ENCODE results near the gene SLC24A3. TPM values are rescaled to one million over a fixed set of nuclear protein-coding genes. Genes with fewer than 3 reads are reported as not detected.

Gene SLC24A3
- total RNA-seq, 1 donor from 2014 or later = 0.11 TPM

- H3K27ac Mint-ChIP-seq (ENCODE audit: unreplicated experiment) = no peak overlapping the region
- H3K36me3 Mint-ChIP-seq (ENCODE audit: unreplicated experiment) = peaks cover 9% of the 10 kb centered on the region
These were observed 557.1 kb downstream of the SLC24A3 start for GRCh38 chr20:19769507-19769906.

GRCh38 chr20:19770375-19770774 is 557.9 kb downstream of the SLC24A3 start:
- no peak for DNase-seq (ENCODE audit: extremely low spot score, unreplicated experiment)
- H3K4me1 Mint-ChIP-seq (ENCODE audit: unreplicated experiment) = peaks cover 37% of the 10 kb centered on the region
- H3K27me3 Mint-ChIP-seq (ENCODE audit: unreplicated experiment) = no peaks in the 10 kb centered on the region
- TF ChIP-seq CTCF (IDR thresholded peaks at IDR 0.05) = no peak
- H3K36me3 Mint-ChIP-seq (ENCODE audit: unreplicated experiment) = peaks cover 9% of the 10 kb centered on the region
- H3K9me3 Mint-ChIP-seq (ENCODE audit: unreplicated experiment) = no peaks in the 10 kb centered on the region
- no peak overlapping the region for H3K27ac Mint-ChIP-seq (ENCODE audit: unreplicated experiment)
- H3K4me3 Mint-ChIP-seq (ENCODE audit: unreplicated experiment) = no peak overlapping the region

More at GRCh38 chr20:19769507-19769906, 557.1 kb downstream of the SLC24A3 start:
- Mint-ChIP-seq H3K4me1 (ENCODE audit: unreplicated experiment) (peaks cover 37% of the 10 kb centered on the region), H3K9me3 (ENCODE audit: unreplicated experiment) (no peaks in the 10 kb centered on the region), H3K27me3 (ENCODE audit: unreplicated experiment) (no peaks in the 10 kb centered on the region), H3K4me3 (ENCODE audit: unreplicated experiment) (no peak overlapping the region)
- DNase-seq (ENCODE audit: extremely low spot score, unreplicated experiment) = no peak
- TF ChIP-seq CTCF (IDR thresholded peaks at IDR 0.05) = no peak

GRCh38 chr20:19771031-19771430 is 558.6 kb downstream of the SLC24A3 start:
- TF ChIP-seq CTCF (IDR thresholded peaks at IDR 0.05) = no peak
- Mint-ChIP-seq H3K27me3 (ENCODE audit: unreplicated experiment) (no peaks in the 10 kb centered on the region), H3K4me1 (ENCODE audit: unreplicated experiment) (peaks cover 37% of the 10 kb centered on the region), H3K4me3 (ENCODE audit: unreplicated experiment) (no peak overlapping the region), H3K36me3 (ENCODE audit: unreplicated experiment) (peaks cover 9% of the 10 kb centered on the region), H3K27ac (ENCODE audit: unreplicated experiment) (no peak overlapping the region), H3K9me3 (ENCODE audit: unreplicated experiment) (no peaks in the 10 kb centered on the region)
- no peak for DNase-seq (ENCODE audit: extremely low spot score, unreplicated experiment)
